Measurements from ENCODE around the gene AFAP1L2. TPM values are rescaled to one million over a fixed set of nuclear protein-coding genes. Genes with fewer than 3 reads are reported as not detected.

AFAP1L2 gene
- total RNA-seq, 5 donors from 2014 or later (not counting 1 experiment from before 2014, with no cell fraction given), result 1.0 to 3.8 (median 2.1) TPM

DNA sequence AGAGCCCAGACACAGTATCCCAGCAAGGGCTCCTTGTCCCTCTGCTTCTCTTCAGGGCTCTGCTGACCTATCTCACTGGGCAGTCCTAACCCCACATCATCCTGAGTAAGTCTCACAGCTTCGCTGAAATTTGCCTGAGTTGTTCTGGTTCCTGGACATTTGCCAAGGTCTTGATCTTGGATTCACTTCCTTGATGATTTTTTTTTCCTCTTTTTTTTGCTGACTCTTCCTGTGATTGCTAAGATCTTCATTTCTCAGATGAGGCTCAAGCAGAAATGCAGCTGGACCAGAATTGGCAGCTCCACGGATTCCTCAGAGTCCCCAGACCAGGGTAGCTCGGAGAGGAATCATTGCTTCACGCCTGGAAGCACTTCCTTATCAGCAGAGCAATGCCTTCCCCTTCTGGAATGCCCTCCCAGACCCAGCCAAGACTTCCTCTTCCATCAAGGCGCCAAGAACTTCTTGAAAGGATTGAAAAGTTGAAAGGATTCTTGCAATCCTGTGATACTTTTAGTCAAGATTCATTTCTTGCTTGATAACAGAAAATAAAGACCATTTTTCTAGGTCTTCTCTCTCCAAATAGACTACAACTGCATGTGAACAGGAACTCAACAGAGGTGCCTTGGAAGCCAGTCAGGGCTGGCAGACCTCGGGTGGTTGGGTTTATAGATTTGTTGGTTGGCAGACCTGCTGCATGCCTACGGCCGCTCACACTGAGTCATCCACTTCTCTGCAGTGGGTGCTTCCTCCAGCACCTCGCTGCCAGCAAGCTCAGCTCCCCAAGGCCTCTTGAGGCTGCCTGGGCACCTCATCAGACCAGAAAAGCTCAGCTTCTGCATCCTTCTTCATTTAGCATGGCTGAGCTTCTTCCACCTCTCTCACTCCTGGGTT is 8.8 kb upstream of the AFAP1L2 start:
- Mint-ChIP-seq H3K4me3 (no peak overlapping the region), H3K4me1 (no peaks in the 10 kb centered on the region), H3K9me3 (no peaks in the 10 kb centered on the region), H3K27ac (no peak overlapping the region), H3K27me3 (peaks cover 27% of the 10 kb centered on the region in 2 donors), H3K36me3 (no peaks in the 10 kb centered on the region)
- ChIA-PET CTCF (no interaction called here), POLR2A (no interaction called here)
- Histone ChIP-seq H3K9me3 (no peaks in the 10 kb centered on the region), H3K36me3 (ENCODE audit: control insufficient read depth in 2 of 2, extremely low read depth in 1 of 2, insufficient read depth in 1 of 2, low read length in 1 of 2) (no peaks in the 10 kb centered on the region), H3K27ac (ENCODE audit: low read length) (no peak overlapping the region), H3K4me3 (ENCODE audit: control insufficient read depth in 1 of 2, extremely low read depth in 1 of 2, low read length in 1 of 2) (no peak overlapping the region), H3K4me1 (ENCODE audit: control insufficient read depth in 1 of 2, extremely low read depth in 1 of 2, insufficient read depth in 2 of 2, low read length in 2 of 2) (no peaks in the 10 kb centered on the region), H3K27me3 (replicated peaks in 1 of 2; ENCODE audit: control insufficient read depth in 2 of 2, extremely low read depth in 1 of 2, insufficient read depth in 2 of 2, low read length in 1 of 2) (peaks cover 0 to 13% of the 10 kb centered on the region in 2 experiments)
- 21% methylated on average over 5 of the region's 9 CpGs for WGBS (ENCODE audit: insufficient coverage)
- DNase-seq, result no peak
- ATAC-seq (replicated peaks in 1 of 4), result no peak

DNA sequence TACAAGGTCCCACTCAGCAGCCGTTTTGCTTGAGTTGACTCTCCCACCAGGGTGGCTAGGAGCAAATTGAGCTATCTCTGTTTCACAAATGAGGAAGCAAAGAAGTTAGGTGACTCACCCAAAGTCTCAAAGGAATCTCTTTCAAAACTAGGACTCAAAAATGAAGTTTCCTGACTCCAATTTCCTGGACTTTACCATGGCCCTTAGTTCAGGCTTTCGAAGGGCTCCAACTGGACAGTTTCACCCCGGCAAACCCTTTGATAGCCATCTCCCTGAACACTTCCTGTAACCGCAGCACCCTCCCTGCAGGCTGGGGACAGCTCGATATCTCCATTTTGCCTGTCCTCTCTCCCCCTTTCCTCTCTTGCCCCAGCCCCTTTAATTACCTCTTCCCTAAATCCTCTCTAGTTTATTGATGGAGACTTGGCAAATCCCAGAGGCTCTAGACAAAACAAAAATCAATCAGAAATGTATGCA is 4.7 kb upstream of the AFAP1L2 start:
- H3K36me3 ChIP-seq (ENCODE audit: control insufficient read depth in 2 of 2, extremely low read depth in 1 of 2, insufficient read depth in 1 of 2, low read length in 1 of 2), result no peaks in the 10 kb centered on the region
- no peak overlapping the region for H3K27ac ChIP-seq (ENCODE audit: low read length)
- peaks cover 34 to 37% of the 10 kb centered on the region in 2 donors for H3K27me3 Mint-ChIP-seq
- ATAC-seq (replicated peaks in 1 of 4) (no peak), DNase-seq (no peak)
- ChIA-PET CTCF (no interaction called here), POLR2A (interaction anchor here in 1 of 2 donors (0.6 kb wide), 1 partner anchor 1225 kb away, joined by 3 read pairs; no protein-coding TSS in a partner anchor)
- H3K4me3 ChIP-seq (ENCODE audit: control insufficient read depth in 1 of 2, extremely low read depth in 1 of 2, low read length in 1 of 2), result no peak overlapping the region
- peaks cover 0 to 3% of the 10 kb centered on the region in 2 experiments for H3K4me1 ChIP-seq (ENCODE audit: control insufficient read depth in 1 of 2, extremely low read depth in 1 of 2, insufficient read depth in 2 of 2, low read length in 2 of 2)
- H3K27ac Mint-ChIP-seq, result no peak overlapping the region
- H3K9me3 ChIP-seq, result no peaks in the 10 kb centered on the region
- H3K4me1 Mint-ChIP-seq, result peaks cover 2 to 8% (median 5%) of the 10 kb centered on the region in 3 donors
- H3K36me3 Mint-ChIP-seq, result no peaks in the 10 kb centered on the region
- WGBS (ENCODE audit: insufficient coverage), result 70% methylated on average over 4 of the region's 5 CpGs
- H3K4me3 Mint-ChIP-seq, result no peak overlapping the region
- peaks cover 3 to 26% of the 10 kb centered on the region in 2 experiments for H3K27me3 ChIP-seq (replicated peaks in 1 of 2; ENCODE audit: control insufficient read depth in 2 of 2, extremely low read depth in 1 of 2, insufficient read depth in 2 of 2, low read length in 1 of 2)
- H3K9me3 Mint-ChIP-seq, result no peaks in the 10 kb centered on the region

DNA sequence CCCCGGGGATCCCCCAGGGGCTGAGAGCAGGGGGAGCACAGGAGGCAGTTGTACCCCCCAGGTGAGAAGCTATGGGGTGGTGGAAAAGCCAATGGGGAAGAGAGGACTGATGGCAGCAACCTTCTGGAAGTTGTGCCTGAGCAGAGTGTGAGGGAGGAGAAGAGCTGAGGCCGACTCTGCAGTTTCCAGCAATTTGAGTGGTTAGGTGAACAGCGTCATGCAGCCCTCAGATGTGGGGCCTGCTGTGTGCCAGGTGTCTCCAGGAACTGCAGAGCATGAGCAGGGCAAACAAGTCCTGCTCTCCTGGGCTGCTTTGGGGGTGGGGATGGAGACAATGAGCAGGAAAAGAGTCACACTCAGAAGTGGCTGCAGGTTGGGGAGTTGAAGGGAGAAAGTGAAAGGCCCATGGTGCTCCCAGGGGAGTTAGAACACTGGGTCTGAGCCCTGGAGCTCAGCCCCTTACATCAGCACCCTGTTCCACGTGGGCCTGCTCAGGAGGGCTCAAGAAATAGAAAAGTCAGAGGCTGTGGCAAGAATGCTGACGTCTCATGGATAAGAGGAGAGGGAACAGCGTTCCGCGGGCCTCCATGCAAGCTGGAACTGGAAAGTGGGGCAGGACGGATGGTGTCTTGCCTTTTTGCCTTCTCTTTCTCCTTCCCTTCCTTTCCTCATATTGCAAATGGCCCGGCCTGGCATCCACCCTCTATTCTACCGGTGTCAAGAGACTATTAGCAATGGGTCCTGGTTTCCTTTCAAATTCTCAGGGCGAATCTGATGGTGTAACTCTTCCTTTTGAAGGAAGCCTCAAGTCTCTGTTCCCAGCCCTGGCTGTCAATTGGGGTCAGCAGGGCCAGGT is 4.0 kb upstream of the AFAP1L2 start:
- CTCF ChIA-PET, result no interaction called here

GRCh38 chr10:114406455-114406854 is 2.2 kb upstream of the AFAP1L2 start:
- no peaks in the 10 kb centered on the region for H3K9me3 Mint-ChIP-seq
- no peak overlapping the region for H3K27ac Mint-ChIP-seq
- H3K27ac ChIP-seq (ENCODE audit: low read length), result no peak overlapping the region
- ChIA-PET CTCF (no interaction called here), POLR2A (no interaction called here)
- DNase-seq, result no peak
- peaks cover 0 to 14% of the 10 kb centered on the region in 2 experiments for H3K4me1 ChIP-seq (ENCODE audit: control insufficient read depth in 1 of 2, extremely low read depth in 1 of 2, insufficient read depth in 2 of 2, low read length in 2 of 2)
- no peak overlapping the region for H3K4me3 ChIP-seq (ENCODE audit: control insufficient read depth in 1 of 2, extremely low read depth in 1 of 2, low read length in 1 of 2)
- no peaks in the 10 kb centered on the region for H3K9me3 ChIP-seq
- WGBS (ENCODE audit: insufficient coverage), result no CpG with 5 or more reads among the region's 1 CpG
- peaks cover 37 to 49% of the 10 kb centered on the region in 2 donors for H3K27me3 Mint-ChIP-seq
- H3K36me3 Mint-ChIP-seq, result no peaks in the 10 kb centered on the region
- H3K27me3 ChIP-seq (replicated peaks in 1 of 2; ENCODE audit: control insufficient read depth in 2 of 2, extremely low read depth in 1 of 2, insufficient read depth in 2 of 2, low read length in 1 of 2), result peaks cover 7 to 33% of the 10 kb centered on the region in 2 experiments
- peaks cover 11 to 14% (median 14%) of the 10 kb centered on the region in 3 donors for H3K4me1 Mint-ChIP-seq
- H3K4me3 Mint-ChIP-seq, result no peak overlapping the region
- no peaks in the 10 kb centered on the region for H3K36me3 ChIP-seq (ENCODE audit: control insufficient read depth in 2 of 2, extremely low read depth in 1 of 2, insufficient read depth in 1 of 2, low read length in 1 of 2)
- no peak for ATAC-seq (replicated peaks in 1 of 4)

More for the DNA sequence above, 4.0 kb upstream of the AFAP1L2 start:
- Histone ChIP-seq H3K27me3 (replicated peaks in 1 of 2; ENCODE audit: control insufficient read depth in 2 of 2, extremely low read depth in 1 of 2, insufficient read depth in 2 of 2, low read length in 1 of 2) (peaks cover 3 to 30% of the 10 kb centered on the region in 2 experiments), H3K4me3 (ENCODE audit: control insufficient read depth in 1 of 2, extremely low read depth in 1 of 2, low read length in 1 of 2) (no peak overlapping the region), H3K27ac (ENCODE audit: low read length) (no peak overlapping the region), H3K4me1 (ENCODE audit: control insufficient read depth in 1 of 2, extremely low read depth in 1 of 2, insufficient read depth in 2 of 2, low read length in 2 of 2) (peaks cover 0 to 9% of the 10 kb centered on the region in 2 experiments), H3K9me3 (no peaks in the 10 kb centered on the region), H3K36me3 (ENCODE audit: control insufficient read depth in 2 of 2, extremely low read depth in 1 of 2, insufficient read depth in 1 of 2, low read length in 1 of 2) (no peaks in the 10 kb centered on the region)
- Mint-ChIP-seq H3K27ac (no peak overlapping the region), H3K36me3 (no peaks in the 10 kb centered on the region), H3K27me3 (peaks cover 31 to 37% of the 10 kb centered on the region in 2 donors), H3K4me3 (no peak overlapping the region), H3K9me3 (no peaks in the 10 kb centered on the region), H3K4me1 (peaks cover 3 to 9% (median 6%) of the 10 kb centered on the region in 3 donors)
- WGBS (ENCODE audit: insufficient coverage), result 74% methylated on average over 11 of the region's 12 CpGs
- DNase-seq (no peak), ATAC-seq (replicated peaks in 1 of 4) (no peak)
- POLR2A ChIA-PET, result no interaction called here

DNA sequence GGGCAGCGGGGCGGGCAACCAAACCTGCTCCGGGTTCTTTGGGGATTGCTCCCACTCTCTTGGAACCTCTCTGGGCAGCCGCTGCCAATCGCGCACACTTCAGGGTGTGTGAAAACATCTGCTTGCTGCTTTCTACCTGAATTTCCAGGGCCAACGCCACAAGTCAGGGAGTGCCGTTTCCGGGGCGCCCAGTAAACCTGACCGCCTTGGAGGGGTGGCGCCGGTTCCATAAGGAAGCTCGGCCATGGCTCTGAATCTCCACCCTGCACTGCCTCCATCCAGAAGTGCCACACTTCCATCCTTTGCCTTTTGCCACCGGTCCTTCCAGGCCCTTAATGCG is 679 bp upstream of the AFAP1L2 start:
- no peaks in the 10 kb centered on the region for H3K36me3 Mint-ChIP-seq
- no peak overlapping the region for H3K27ac ChIP-seq (ENCODE audit: low read length)
- peaks cover 48 to 62% of the 10 kb centered on the region in 2 donors for H3K27me3 Mint-ChIP-seq
- no peak for DNase-seq
- H3K27ac Mint-ChIP-seq, result no peak overlapping the region
- H3K4me3 Mint-ChIP-seq, result peak overlapping the region in 1 of 3 donors; percentile 38
- H3K4me1 Mint-ChIP-seq, result peaks cover 11 to 14% (median 14%) of the 10 kb centered on the region in 3 donors
- H3K4me3 ChIP-seq (ENCODE audit: control insufficient read depth in 1 of 2, extremely low read depth in 1 of 2, low read length in 1 of 2), result no peak overlapping the region
- H3K9me3 ChIP-seq, result no peaks in the 10 kb centered on the region
- WGBS (ENCODE audit: insufficient coverage), result 60% methylated on average over 15 of the region's 16 CpGs
- CTCF ChIA-PET, result no interaction called here
- no peak for ATAC-seq (replicated peaks in 1 of 4)
- peaks cover 7 to 36% of the 10 kb centered on the region in 2 experiments for H3K27me3 ChIP-seq (replicated peaks in 1 of 2; ENCODE audit: control insufficient read depth in 2 of 2, extremely low read depth in 1 of 2, insufficient read depth in 2 of 2, low read length in 1 of 2)
- POLR2A ChIA-PET, result no interaction called here
- H3K9me3 Mint-ChIP-seq, result no peaks in the 10 kb centered on the region
- H3K36me3 ChIP-seq (ENCODE audit: control insufficient read depth in 2 of 2, extremely low read depth in 1 of 2, insufficient read depth in 1 of 2, low read length in 1 of 2), result no peaks in the 10 kb centered on the region
- H3K4me1 ChIP-seq (ENCODE audit: control insufficient read depth in 1 of 2, extremely low read depth in 1 of 2, insufficient read depth in 2 of 2, low read length in 2 of 2), result peaks cover 0 to 14% of the 10 kb centered on the region in 2 experiments

DNA sequence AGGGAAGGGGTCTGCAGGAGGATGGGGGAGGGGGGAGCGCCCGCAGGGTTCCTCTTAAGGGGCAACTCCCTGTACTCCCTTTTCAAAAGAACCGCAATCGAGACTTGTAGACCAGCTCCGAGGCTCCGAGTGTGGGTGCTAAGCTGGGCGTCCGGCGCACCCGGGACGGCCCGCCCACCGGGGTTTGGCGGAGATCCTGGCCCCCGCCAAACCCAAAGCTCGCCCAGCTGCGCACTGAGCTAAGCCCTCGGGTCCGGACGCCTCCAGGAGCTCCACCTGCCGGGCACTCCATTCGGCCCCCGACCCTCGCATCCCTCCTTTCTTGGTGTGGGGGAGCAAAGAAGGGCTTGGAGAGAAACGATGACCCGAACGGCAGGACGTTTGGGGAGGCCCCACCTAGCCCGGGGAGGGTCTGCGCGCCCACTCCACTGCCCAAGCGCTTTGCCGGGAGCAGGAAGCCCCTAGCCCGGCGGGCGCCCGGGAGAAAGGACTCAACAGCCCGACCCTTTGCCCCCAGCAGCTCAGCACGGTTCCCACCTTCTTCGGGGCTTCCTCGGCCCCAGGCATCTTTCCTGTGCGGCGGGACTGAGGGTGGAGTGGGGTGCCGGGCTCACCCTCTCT is 651 bp downstream of the AFAP1L2 start:
- DNase-seq (no peak), ATAC-seq (replicated peaks in 1 of 4) (no peak)
- Histone ChIP-seq H3K4me3 (ENCODE audit: control insufficient read depth in 1 of 2, extremely low read depth in 1 of 2, low read length in 1 of 2) (peak overlapping the region in 1 of 2 donors; percentile 15), H3K27ac (ENCODE audit: low read length) (no peak overlapping the region), H3K9me3 (no peaks in the 10 kb centered on the region), H3K27me3 (replicated peaks in 1 of 2; ENCODE audit: control insufficient read depth in 2 of 2, extremely low read depth in 1 of 2, insufficient read depth in 2 of 2, low read length in 1 of 2) (peaks cover 7 to 46% of the 10 kb centered on the region in 2 experiments), H3K36me3 (ENCODE audit: control insufficient read depth in 2 of 2, extremely low read depth in 1 of 2, insufficient read depth in 1 of 2, low read length in 1 of 2) (no peaks in the 10 kb centered on the region), H3K4me1 (ENCODE audit: control insufficient read depth in 1 of 2, extremely low read depth in 1 of 2, insufficient read depth in 2 of 2, low read length in 2 of 2) (peaks cover 0 to 14% of the 10 kb centered on the region in 2 experiments)
- Mint-ChIP-seq H3K9me3 (no peaks in the 10 kb centered on the region), H3K36me3 (no peaks in the 10 kb centered on the region), H3K27me3 (peaks cover 58 to 70% of the 10 kb centered on the region in 2 donors), H3K4me3 (peak overlapping the region in 1 of 3 donors; percentile 62), H3K27ac (no peak overlapping the region), H3K4me1 (peaks cover 11 to 14% (median 14%) of the 10 kb centered on the region in 3 donors)
- 1% methylated on average over 29 of the region's 44 CpGs for WGBS (ENCODE audit: insufficient coverage)
- ChIA-PET POLR2A (no interaction called here), CTCF (no interaction called here)

Measured in T-cell (primary cell).